ENCODE data around the gene RUNDC3A. TPM values are rescaled to one million over a fixed set of nuclear protein-coding genes. Genes with fewer than 3 reads are reported as not detected.
A peak's percentile ranks its signal among the peaks of the same experiment; 100 is the strongest.
"Not testable (repeated sequence)": the region's sequence is repeated elsewhere in the genome, so short reads cannot be mapped to it uniquely, and the experiment has no call there.

RUNDC3A gene
- total RNA-seq, 1 donor from 2014 or later: 0.60 TPM

- H3K9me3 Mint-ChIP-seq: no peaks in the 10 kb centered on the region
- TF ChIP-seq CTCF (IDR thresholded peaks at IDR 0.05; ENCODE audit: unreplicated experiment): no peak
- peaks cover 32% of the 10 kb centered on the region for H3K4me1 Mint-ChIP-seq
- H3K27ac Mint-ChIP-seq: peak overlapping the region; percentile 40
- peaks cover 14% of the 10 kb centered on the region for H3K27me3 Mint-ChIP-seq (ENCODE audit: low read depth)
- no peak for DNase-seq (ENCODE audit: low spot score in 2 of 2, unreplicated experiment in 2 of 2)
- H3K4me3 Mint-ChIP-seq: peak overlapping the region; percentile 81
- peaks cover 6% of the 10 kb centered on the region for H3K36me3 Mint-ChIP-seq
Observed at GRCh38 chr17:44361292-44362260, 53.2 kb downstream of the RUNDC3A start.

DNA sequence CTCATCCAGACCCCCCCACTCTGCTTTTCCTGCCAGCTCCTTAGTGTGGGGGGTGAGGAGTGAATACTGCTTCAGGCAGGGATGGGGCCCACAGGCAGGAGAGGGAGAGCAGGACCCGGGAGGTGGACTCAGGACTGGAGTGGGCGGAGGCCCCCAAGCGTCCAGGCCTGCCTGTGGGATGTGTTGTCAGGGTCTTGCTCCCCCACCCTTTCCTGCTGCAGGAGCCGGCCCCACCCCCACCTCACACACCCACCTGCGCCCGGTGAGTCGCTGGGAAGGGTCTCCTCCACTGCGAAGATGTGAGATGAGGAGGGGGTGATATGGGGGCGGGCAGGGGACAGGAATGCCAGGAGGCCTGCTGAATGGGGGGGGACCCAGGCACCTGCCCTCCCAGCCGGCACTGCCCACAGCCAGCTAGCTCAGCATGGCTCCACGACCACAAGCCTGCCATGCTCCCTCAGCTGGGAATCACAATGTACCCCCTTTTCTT lies 54.1 kb downstream of the RUNDC3A start:
- DNase-seq (ENCODE audit: low spot score in 2 of 2, unreplicated experiment in 2 of 2): no peak
- Mint-ChIP-seq H3K27me3 (ENCODE audit: low read depth) (peaks cover 22% of the 10 kb centered on the region), H3K9me3 (no peaks in the 10 kb centered on the region), H3K4me3 (peak overlapping the region; percentile 81), H3K4me1 (peaks cover 36% of the 10 kb centered on the region), H3K36me3 (peaks cover 6% of the 10 kb centered on the region), H3K27ac (peak overlapping the region; percentile 40)
- no peak for TF ChIP-seq CTCF (IDR thresholded peaks at IDR 0.05; ENCODE audit: unreplicated experiment)

DNA sequence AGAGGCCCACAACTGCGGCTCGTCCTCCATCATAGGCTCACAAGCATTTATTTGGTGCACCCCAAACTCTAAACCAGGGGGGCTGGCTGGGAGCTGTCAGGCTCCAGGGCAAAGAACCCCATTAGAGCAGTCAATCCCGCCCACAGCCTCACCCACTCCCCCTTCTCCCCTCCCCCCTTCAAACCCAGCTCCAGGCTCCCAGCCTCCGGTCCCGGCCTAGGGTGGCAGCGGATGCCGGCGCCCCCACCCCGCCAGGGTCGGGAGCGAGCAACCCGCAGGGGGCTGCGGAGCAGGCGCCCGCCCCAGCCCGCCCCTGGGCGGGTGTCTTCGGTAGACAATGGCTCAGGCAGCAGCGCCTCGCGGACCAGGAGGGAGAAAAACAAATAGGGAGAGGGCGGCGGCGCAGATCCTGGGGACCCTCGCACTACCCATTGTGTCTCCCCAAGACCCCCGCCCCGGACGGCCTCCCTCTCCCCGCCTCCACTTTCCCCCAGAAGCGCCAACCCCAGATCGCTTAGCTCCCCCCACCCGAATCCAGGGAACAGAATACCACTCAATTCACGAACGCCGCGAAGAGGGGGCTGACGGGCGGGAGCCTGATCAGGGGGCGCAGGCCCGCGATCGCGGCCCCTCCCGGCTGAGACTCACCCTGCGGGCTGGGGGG lies 54.7 kb downstream of the RUNDC3A start:
- no peaks in the 10 kb centered on the region for H3K9me3 Mint-ChIP-seq
- H3K27me3 Mint-ChIP-seq (ENCODE audit: low read depth): peaks cover 25% of the 10 kb centered on the region
- DNase-seq (ENCODE audit: low spot score in 2 of 2, unreplicated experiment in 2 of 2): no peak
- peak overlapping the region; percentile 43 for H3K27ac Mint-ChIP-seq
- H3K4me3 Mint-ChIP-seq: peak overlapping the region; percentile 81
- H3K36me3 Mint-ChIP-seq: peaks cover 6% of the 10 kb centered on the region
- peaks cover 39% of the 10 kb centered on the region for H3K4me1 Mint-ChIP-seq
- TF ChIP-seq CTCF (IDR thresholded peaks at IDR 0.05; ENCODE audit: unreplicated experiment): no peak

GRCh38 chr17:44363613-44364159 lies 55.3 kb downstream of the RUNDC3A start, which contains the start of gene FAM171A2:
TSS of gene FAM171A2 (minus strand) at chr17:44363853. CDS start at chr17:44363714, 139 bp downstream.
- Mint-ChIP-seq H3K4me3 (peak within 1 kb of the TSS; percentile 82), H3K27ac (peak within 1 kb of the TSS; percentile 78), H3K9me3 (no peaks in the 10 kb centered on the region), H3K4me1 (peaks cover 39% of the 10 kb centered on the region), H3K36me3 (peaks cover 5% of the 10 kb centered on the region), H3K27me3 (ENCODE audit: low read depth) (peaks cover 25% of the 10 kb centered on the region)
- peak; percentile 78 for TF ChIP-seq CTCF (IDR thresholded peaks at IDR 0.05; ENCODE audit: unreplicated experiment)
- peak; percentile 81 to 89 for DNase-seq (ENCODE audit: low spot score in 2 of 2, unreplicated experiment in 2 of 2)

DNA sequence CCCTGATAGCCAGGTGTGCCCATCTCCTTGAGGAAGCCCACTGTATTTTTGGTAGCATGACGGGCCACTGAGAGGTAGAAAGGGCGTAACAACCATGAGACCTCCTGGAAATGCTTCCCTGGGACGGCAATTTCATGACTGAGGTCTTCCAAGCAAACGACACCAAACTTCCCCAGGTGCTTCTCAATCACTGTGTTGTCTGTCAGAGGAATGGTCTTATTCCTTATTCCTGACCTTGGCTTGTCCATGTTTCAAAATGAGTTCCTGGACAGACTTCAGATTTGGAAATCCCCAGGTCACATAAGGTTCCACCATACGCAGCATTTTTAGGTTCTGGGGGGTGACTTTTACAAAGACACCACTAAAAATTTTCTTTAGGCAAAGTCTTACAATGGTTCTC lies 56.6 kb downstream of the RUNDC3A start:
- Mint-ChIP-seq H3K4me1 (peaks cover 34% of the 10 kb centered on the region), H3K27me3 (ENCODE audit: low read depth) (peaks cover 25% of the 10 kb centered on the region), H3K4me3 (peak overlapping the region; percentile 82)
- not testable (repeated sequence) for H3K36me3 Mint-ChIP-seq; H3K9me3 Mint-ChIP-seq; H3K27ac Mint-ChIP-seq; DNase-seq (ENCODE audit: low spot score in 2 of 2, unreplicated experiment in 2 of 2)

Data from mesothelial cell of epicardium (in vitro differentiated cells).